Activated CD8-positive, alpha-beta memory T cell treated with anti-CD3 and anti-CD28 coated beads, Interleukin-2, amount 10 ng/mL, durations not matched to agents 7 days and 5 days (primary cell): ENCODE measurements around the gene FOXL1. TPM values are rescaled to one million over a fixed set of nuclear protein-coding genes. Genes with fewer than 3 reads are reported as not detected.

Experiments
- ATAC-seq: fragments of 150-1000 bp; cut with Tn5 transposase; one replicate; pipeline ENCODE4 v1.10.0; 2021; ENCODE audit warnings: moderate library complexity
- CTCF ChIA-PET: fragments of 350-600 bp; sonication (Branson Sonifier 250); formaldehyde crosslinking; loops from one replicate; lab custom pipeline; 2021; ENCODE audit warnings: antibody characterized with exemption; lab: Charles Lee
- DNase-seq: peaks from one replicate; pipeline ENCODE4 v3.0.0-alpha.2; 2020
- H3K27ac Mint-ChIP-seq: one replicate; pipeline ENCODE4 v1.8.0; 2021; ENCODE audit warnings: mild to moderate bottlenecking, mixed read lengths
- H3K27me3 Mint-ChIP-seq: one replicate; pipeline ENCODE4 v1.8.0; 2021; ENCODE audit warnings: mixed read lengths
- H3K36me3 Mint-ChIP-seq: one replicate; pipeline ENCODE4 v1.8.0; 2021; ENCODE audit warnings: mild to moderate bottlenecking, mixed read lengths
- H3K4me1 Mint-ChIP-seq: one replicate; pipeline ENCODE4 v1.8.0; 2021; ENCODE audit warnings: mixed read lengths
- H3K4me3 Mint-ChIP-seq: one replicate; pipeline ENCODE4 v1.8.0; 2021; ENCODE audit warnings: mild to moderate bottlenecking, moderate library complexity, mixed read lengths
- H3K9me3 Mint-ChIP-seq: one replicate; pipeline ENCODE4 v1.8.0; 2022; ENCODE audit warnings: low read depth, mixed read lengths
- total RNA-seq, 2 experiments: library from RNA; stranded (reverse); gene quantifications; one replicate each; pipeline ENCODE4 v1.2.3, GENCODE V29; 2021

FOXL1 gene
- total RNA-seq, 2 experiments from 2014 or later: not detected

DNA sequence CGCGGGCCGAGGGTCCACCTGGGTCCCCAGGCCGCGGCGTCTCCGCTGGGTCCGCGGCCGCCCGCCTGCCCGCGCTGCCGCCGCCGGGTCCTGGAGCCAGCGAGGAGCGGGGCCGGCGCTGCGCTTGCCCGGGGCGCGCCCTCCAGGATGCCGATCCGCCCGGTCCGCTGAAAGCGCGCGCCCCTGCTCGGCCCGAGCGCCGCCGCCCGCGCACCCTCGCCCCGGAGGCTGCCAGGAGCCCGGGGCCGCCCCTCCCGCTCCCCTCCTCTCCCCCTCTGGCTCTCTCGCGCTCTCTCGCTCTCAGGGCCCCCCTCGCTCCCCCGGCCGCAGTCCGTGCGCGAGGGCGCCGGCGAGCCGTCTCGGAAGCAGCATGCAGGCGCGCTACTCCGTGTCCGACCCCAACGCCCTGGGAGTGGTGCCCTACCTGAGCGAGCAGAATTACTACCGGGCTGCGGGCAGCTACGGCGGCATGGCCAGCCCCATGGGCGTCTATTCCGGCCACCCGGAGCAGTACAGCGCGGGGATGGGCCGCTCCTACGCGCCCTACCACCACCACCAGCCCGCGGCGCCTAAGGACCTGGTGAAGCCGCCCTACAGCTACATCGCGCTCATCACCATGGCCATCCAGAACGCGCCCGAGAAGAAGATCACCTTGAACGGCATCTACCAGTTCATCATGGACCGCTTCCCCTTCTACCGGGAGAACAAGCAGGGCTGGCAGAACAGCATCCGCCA, 11.2 kb upstream of the FOXL1 start:
- Mint-ChIP-seq H3K27ac (no peak overlapping the region), H3K4me3 (no peak overlapping the region), H3K9me3 (no peaks in the 10 kb centered on the region), H3K27me3 (peaks cover 75% of the 10 kb centered on the region), H3K36me3 (no peaks in the 10 kb centered on the region), H3K4me1 (peaks cover 9% of the 10 kb centered on the region)
- no peak for ATAC-seq
- no peak for DNase-seq
- CTCF ChIA-PET: no interaction called here

DNA sequence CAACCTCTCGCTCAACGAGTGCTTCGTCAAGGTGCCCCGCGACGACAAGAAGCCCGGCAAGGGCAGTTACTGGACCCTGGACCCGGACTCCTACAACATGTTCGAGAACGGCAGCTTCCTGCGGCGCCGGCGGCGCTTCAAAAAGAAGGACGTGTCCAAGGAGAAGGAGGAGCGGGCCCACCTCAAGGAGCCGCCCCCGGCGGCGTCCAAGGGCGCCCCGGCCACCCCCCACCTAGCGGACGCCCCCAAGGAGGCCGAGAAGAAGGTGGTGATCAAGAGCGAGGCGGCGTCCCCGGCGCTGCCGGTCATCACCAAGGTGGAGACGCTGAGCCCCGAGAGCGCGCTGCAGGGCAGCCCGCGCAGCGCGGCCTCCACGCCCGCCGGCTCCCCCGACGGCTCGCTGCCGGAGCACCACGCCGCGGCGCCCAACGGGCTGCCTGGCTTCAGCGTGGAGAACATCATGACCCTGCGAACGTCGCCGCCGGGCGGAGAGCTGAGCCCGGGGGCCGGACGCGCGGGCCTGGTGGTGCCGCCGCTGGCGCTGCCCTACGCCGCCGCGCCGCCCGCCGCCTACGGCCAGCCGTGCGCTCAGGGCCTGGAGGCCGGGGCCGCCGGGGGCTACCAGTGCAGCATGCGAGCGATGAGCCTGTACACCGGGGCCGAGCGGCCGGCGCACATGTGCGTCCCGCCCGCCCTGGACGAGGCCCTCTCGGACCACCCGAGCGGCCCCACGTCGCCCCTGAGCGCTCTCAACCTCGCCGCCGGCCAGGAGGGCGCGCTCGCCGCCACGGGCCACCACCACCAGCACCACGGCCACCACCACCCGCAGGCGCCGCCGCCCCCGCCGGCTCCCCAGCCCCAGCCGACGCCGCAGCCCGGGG, 10.4 kb upstream of the FOXL1 start:
- H3K27me3 Mint-ChIP-seq: peaks cover 70% of the 10 kb centered on the region
- H3K36me3 Mint-ChIP-seq: no peaks in the 10 kb centered on the region
- no peak for ATAC-seq
- no peak for DNase-seq
- CTCF ChIA-PET: interaction anchor here (1.0 kb wide), 1 partner anchor 495 kb away, joined by 4 read pairs; no protein-coding TSS in a partner anchor
- H3K4me1 Mint-ChIP-seq: peaks cover 9% of the 10 kb centered on the region
- no peak overlapping the region for H3K27ac Mint-ChIP-seq
- H3K9me3 Mint-ChIP-seq: no peaks in the 10 kb centered on the region
- H3K4me3 Mint-ChIP-seq: no peak overlapping the region

DNA sequence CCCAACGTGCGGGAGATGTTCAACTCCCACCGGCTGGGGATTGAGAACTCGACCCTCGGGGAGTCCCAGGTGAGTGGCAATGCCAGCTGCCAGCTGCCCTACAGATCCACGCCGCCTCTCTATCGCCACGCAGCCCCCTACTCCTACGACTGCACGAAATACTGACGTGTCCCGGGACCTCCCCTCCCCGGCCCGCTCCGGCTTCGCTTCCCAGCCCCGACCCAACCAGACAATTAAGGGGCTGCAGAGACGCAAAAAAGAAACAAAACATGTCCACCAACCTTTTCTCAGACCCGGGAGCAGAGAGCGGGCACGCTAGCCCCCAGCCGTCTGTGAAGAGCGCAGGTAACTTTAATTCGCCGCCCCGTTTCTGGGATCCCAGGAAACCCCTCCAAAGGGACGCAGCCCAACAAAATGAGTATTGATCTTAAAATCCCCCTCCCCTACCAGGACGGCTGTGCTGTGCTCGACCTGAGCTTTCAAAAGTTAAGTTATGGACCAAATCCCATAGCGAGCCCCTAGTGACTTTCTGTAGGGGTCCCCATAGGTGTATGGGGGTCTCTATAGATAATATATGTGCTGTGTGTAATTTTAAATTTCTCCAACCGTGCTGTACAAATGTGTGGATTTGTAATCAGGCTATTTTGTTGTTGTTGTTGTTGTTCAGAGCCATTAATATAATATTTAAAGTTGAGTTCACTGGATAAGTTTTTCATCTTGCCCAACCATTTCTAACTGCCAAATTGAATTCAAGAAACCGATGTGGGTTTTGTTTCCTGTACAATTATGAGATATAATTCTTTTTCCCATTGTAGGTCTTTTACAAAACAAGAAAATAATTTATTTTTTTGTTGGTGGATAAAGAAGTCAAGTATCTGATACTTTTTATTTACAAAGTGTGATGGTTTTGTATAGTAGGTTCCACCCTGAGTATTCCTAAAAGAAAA, 9.4 kb upstream of the FOXL1 start:
- DNase-seq: no peak
- H3K36me3 Mint-ChIP-seq: no peaks in the 10 kb centered on the region
- no peak for ATAC-seq
- H3K4me3 Mint-ChIP-seq: no peak overlapping the region
- CTCF ChIA-PET: interaction anchor here (1.0 kb wide), 1 partner anchor 494 kb away, joined by 4 read pairs; no protein-coding TSS in a partner anchor
- no peaks in the 10 kb centered on the region for H3K9me3 Mint-ChIP-seq
- peaks cover 4% of the 10 kb centered on the region for H3K4me1 Mint-ChIP-seq
- H3K27ac Mint-ChIP-seq: no peak overlapping the region
- H3K27me3 Mint-ChIP-seq: peaks cover 64% of the 10 kb centered on the region

DNA sequence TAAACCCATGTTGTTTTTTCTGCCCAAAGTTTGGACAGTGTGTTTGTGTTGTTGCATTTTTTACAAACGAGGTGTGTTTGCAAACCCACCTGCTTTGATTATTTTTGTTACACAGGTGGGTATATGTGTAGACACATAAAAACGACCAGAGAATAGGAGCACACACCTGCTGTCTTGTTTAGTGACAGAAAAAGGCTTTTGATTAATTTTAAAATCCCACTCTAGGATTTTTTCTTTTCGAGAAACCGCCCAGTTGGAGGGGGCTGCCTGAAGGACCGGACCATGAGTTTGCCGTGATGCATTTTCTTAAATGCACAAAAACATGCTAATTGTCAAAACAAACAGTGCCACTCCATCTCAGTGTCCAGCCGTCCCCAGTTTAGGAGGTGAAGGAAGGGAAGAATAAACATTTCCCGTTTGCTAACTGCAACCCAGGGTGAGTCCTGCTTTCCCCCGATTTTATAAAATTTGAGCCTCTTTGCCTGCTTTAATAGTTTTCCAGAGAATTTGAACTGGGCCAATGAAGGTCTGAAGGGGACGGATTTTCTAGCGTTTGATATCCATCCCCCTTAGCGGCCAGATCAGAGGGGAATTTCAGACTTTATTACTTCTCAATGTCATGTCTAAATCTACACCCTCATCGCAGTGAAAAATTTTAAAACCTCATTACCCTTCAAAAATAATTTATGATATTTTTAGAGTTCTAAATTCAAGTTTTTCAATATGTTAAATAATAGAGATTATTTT, 8.5 kb upstream of the FOXL1 start:
- peaks cover 62% of the 10 kb centered on the region for H3K27me3 Mint-ChIP-seq
- H3K9me3 Mint-ChIP-seq: no peaks in the 10 kb centered on the region
- no peaks in the 10 kb centered on the region for H3K4me1 Mint-ChIP-seq
- ATAC-seq (no peak), DNase-seq (no peak)
- CTCF ChIA-PET: no interaction called here
- H3K4me3 Mint-ChIP-seq: no peak overlapping the region
- H3K27ac Mint-ChIP-seq: no peak overlapping the region
- no peaks in the 10 kb centered on the region for H3K36me3 Mint-ChIP-seq

DNA sequence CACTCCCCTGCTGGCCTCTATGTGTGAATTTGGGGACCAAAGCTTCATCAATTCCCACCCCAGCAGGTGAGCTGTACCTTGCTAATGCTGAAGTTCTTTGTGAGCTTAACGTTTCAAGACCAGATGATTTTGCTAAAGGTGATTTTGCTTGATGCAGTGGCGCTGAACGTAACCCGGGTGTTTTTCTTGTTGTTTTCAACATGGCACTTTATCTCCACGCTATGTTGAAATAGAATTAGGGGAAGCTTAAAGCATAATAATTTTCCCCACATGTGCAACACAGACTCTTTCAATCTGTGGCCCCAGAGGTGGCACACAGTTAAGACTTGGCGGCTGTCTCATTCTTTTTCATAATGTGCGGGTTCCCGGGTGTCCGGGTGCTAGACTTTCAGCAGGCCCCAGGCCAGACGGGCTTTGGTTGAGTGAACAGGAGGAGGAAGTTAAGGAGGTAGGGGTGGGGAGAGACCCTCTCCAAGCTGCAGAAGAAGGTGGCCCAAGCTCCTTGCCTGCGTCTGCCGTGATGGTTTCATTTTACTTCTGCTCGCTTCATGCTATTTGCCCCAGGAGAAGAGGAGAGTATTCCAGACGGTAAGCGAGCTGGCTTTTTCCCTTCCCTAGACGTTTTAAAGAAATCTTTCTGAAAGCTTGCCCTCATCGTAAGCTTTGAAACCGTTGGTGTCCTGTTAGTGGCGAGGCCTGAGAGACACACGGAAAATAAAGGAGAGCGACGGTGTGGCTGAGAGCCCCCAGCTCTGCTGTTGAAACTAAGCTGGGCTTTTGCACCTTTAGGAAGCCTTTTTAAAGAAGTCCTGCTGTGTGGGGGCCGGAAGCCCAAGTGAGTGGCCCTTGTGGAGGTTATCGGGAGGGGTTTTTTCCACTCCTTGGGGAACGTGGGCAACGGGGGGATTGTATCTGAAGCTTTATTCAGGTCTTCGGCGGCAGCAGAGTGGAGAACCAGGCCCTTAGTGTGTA, 7.5 kb upstream of the FOXL1 start:
- CTCF ChIA-PET: no interaction called here
- Mint-ChIP-seq H3K27me3 (peaks cover 62% of the 10 kb centered on the region), H3K27ac (no peak overlapping the region), H3K4me3 (no peak overlapping the region), H3K9me3 (no peaks in the 10 kb centered on the region), H3K36me3 (no peaks in the 10 kb centered on the region), H3K4me1 (no peaks in the 10 kb centered on the region)
- DNase-seq: no peak
- ATAC-seq: no peak

DNA sequence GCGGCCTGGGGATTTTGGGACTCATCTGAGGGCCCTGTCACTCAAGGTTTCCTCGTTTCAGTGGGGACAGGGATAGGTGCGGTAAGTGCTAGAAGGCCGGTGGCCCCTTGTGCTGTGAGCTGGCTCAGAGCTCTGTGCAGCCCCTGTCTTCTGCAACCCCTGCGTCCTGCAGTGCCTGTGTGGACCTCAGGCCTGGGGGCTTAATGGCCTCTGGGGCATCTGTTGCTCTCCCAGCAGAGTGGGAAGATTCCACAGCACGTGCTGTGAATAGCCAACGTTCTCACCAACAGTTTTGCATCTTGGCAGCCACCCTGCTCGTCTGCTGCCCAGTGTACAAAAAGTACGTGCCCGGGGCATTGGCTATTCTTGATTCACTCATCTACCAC, 6.8 kb upstream of the FOXL1 start:
- DNase-seq (no peak), ATAC-seq (no peak)
- no peaks in the 10 kb centered on the region for H3K9me3 Mint-ChIP-seq
- CTCF ChIA-PET: no interaction called here
- H3K27me3 Mint-ChIP-seq: peaks cover 64% of the 10 kb centered on the region
- H3K4me1 Mint-ChIP-seq: peaks cover 4% of the 10 kb centered on the region
- no peak overlapping the region for H3K27ac Mint-ChIP-seq
- H3K4me3 Mint-ChIP-seq: no peak overlapping the region
- H3K36me3 Mint-ChIP-seq: no peaks in the 10 kb centered on the region

DNA sequence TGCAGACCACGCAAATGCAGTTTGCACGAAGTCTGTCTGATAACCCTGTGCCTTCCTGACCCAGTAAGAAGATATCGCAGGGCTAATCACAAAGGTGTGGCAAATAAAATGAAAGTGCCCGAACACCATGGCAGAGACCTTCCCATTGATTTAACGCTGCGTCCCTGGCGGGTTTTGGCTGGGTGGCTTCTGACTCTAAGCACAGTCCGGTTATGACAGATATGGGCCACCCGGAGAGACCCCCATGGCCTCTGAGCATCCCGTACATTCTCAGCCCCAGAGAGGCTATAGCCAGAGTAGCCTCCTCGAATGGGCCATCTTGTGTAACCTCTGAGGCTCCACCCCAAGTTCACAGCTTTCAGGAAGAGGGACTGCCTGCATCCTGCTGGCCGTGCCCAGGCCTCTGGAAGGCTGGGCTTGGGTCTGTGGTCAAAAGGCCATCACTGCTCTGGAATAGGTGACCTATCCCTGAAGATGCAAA, 6.3 kb upstream of the FOXL1 start:
- H3K27ac Mint-ChIP-seq: no peak overlapping the region
- H3K4me3 Mint-ChIP-seq: no peak overlapping the region
- peaks cover 4% of the 10 kb centered on the region for H3K4me1 Mint-ChIP-seq
- ATAC-seq (no peak), DNase-seq (no peak)
- no peaks in the 10 kb centered on the region for H3K9me3 Mint-ChIP-seq
- CTCF ChIA-PET: no interaction called here
- no peaks in the 10 kb centered on the region for H3K36me3 Mint-ChIP-seq
- H3K27me3 Mint-ChIP-seq: peaks cover 68% of the 10 kb centered on the region

DNA sequence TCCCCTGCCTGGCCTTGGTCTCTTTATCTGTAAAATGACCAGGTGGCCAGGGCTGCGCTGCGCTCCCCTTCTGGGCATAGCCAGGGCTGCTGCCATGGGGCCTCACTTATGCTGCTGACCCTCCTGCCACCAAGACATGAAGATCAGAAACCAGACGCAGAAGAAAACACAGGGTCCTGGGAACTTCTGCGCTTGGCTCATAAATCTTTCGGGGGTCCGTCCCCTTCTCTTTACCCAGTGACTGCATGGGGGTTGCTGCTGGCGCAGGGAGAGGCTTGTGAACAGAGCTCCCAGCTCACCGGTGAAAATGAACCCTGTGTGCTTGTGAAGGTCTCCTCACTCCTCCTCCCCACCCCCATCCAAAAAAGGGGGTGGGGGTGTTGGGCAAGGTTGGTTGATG, 5.7 kb upstream of the FOXL1 start:
- H3K4me1 Mint-ChIP-seq: peaks cover 4% of the 10 kb centered on the region

DNA sequence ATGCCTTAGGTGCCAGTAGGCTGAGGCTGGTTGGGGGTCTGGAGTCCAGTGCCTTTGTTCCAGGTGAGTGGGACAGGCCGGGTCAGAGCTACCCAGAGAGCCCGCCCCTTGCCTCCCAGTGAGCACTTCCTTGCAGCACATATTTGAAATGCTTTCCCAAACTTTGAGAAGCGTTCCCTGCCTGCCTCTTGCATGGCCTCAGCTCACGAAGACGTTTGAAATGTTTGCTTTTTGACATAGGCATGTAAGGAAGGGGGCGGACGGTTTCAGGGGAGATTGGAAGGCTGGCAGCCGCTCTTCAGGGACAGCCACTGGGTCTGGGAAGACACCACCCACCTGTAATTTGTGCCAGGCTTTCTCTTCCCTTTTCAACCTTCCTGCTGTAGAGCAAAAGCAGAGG, 5.1 kb upstream of the FOXL1 start:
- ATAC-seq (no peak), DNase-seq (no peak)
- CTCF ChIA-PET: no interaction called here
- H3K9me3 Mint-ChIP-seq: no peaks in the 10 kb centered on the region
- H3K36me3 Mint-ChIP-seq: no peaks in the 10 kb centered on the region
- peaks cover 6% of the 10 kb centered on the region for H3K4me1 Mint-ChIP-seq
- H3K4me3 Mint-ChIP-seq: no peak overlapping the region
- H3K27me3 Mint-ChIP-seq: peaks cover 73% of the 10 kb centered on the region
- no peak overlapping the region for H3K27ac Mint-ChIP-seq

More for the DNA sequence above, 5.7 kb upstream of the FOXL1 start:
- ATAC-seq (no peak), DNase-seq (no peak)
- H3K27ac Mint-ChIP-seq: no peak overlapping the region
- H3K4me3 Mint-ChIP-seq: no peak overlapping the region
- peaks cover 68% of the 10 kb centered on the region for H3K27me3 Mint-ChIP-seq
- no peaks in the 10 kb centered on the region for H3K36me3 Mint-ChIP-seq
- CTCF ChIA-PET: no interaction called here
- no peaks in the 10 kb centered on the region for H3K9me3 Mint-ChIP-seq

DNA sequence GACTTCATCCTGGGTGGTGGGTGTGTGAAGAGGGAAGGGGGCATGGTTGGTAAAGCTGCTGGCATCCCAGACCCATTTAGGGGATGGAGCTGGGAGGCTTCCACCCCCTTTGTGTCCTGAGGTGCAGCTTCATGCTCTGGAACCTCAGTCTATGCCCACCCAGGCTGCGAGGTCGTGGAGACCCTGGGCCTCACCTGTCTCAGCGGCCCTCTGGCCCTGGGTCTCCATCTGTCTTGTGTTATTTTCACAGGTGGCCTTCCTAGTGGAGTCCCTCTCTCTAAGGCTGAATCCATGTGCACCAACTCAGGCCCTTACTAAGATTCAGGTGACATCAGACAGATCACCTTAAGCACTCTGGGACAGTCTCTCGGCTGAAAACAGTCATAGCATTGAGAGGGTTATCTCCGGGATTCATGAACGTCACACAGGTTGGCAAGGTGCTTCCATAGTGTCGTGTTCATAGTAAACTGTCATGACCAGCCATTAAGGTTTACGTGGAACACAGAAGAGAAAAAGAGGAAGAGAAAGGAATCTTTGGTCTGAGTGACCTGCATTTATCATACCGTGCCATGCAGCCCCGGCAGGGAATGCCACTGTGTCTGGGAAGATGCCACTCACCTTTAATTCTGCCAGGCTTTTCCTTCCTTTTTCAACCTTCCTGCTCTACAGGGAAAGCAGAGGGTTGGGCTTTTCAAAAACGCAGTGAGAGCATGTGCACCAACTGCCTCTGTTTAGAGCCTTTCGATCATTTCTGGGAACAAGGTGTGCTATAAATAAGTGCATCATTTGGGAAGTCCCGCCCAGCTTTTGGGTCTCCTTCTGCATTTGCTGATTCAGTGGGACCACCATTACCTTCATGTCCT, 4.5 kb upstream of the FOXL1 start:
- CTCF ChIA-PET: no interaction called here
- Mint-ChIP-seq H3K27ac (no peak overlapping the region), H3K4me1 (peaks cover 8% of the 10 kb centered on the region), H3K36me3 (no peaks in the 10 kb centered on the region), H3K4me3 (no peak overlapping the region), H3K27me3 (peaks cover 74% of the 10 kb centered on the region), H3K9me3 (no peaks in the 10 kb centered on the region)
- no peak for DNase-seq
- ATAC-seq: no peak

DNA sequence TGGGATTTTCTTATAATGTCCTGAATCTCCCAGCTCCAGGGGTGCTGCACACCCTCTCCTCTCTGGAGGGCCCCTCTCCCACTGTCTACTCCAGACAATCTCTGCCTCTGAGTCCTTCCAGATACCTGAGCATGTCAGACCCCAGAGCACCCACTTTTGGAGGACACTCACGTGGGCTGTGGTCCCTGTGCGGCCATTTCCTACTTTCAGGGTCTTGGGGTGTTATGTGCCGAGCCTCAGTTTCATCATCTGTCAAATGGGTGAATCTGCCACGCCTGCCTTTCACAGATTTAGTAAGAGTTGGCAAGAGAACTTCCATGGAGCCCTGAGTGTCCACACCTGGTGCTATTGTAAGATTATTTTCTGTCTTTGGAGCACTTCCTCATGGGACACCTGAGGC, 3.7 kb upstream of the FOXL1 start:
- H3K9me3 Mint-ChIP-seq: no peaks in the 10 kb centered on the region
- no peak overlapping the region for H3K27ac Mint-ChIP-seq
- H3K36me3 Mint-ChIP-seq: no peaks in the 10 kb centered on the region
- peaks cover 8% of the 10 kb centered on the region for H3K4me1 Mint-ChIP-seq
- peaks cover 70% of the 10 kb centered on the region for H3K27me3 Mint-ChIP-seq
- CTCF ChIA-PET: interaction anchor here (1.0 kb wide), 1 partner anchor 10 kb away, joined by 3 read pairs; no protein-coding TSS in a partner anchor
- no peak for ATAC-seq
- no peak overlapping the region for H3K4me3 Mint-ChIP-seq
- no peak for DNase-seq
